Cerebellar nuclear complex (tissue), 1 donor: ENCODE measurements around the gene MMD.
"Not testable (repeated sequence)": the region's sequence is repeated elsewhere in the genome, so short reads cannot be mapped to it uniquely, and the experiment has no call there.

Experiments used
- DNase-seq, 2 experiments: peaks; one replicate each; lab custom pipeline; 2025; lab: John Stamatoyannopoulos, UW

The MMD gene

GRCh38 chr17:55421179-55421934 lies at the start of gene MMD:
MMD (minus strand) TSS chr17:55421835; CDS start chr17:55421695, 140 bp downstream.
- no peak for DNase-seq

DNA sequence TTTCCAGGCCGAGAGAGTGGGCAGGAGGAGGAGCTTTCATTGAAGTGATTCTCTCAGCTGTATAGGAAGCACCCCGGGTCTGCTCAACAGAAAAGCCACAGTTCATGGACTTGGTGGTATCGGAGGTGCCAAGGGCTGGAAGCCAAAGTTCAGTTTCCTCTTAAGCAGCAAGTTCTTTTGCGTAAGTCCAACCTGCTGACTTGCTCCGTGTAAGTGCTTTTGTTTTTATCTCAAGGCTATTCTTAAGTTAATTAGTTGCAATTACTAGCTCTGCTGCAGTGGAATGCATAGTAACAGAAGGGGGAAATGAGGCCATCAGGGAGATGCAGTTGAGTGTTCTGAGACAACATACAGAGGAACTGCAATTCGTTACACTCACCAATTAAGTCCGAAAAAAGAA lies 45.0 kb upstream of the MMD start:
- DNase-seq, result no peak

DNA sequence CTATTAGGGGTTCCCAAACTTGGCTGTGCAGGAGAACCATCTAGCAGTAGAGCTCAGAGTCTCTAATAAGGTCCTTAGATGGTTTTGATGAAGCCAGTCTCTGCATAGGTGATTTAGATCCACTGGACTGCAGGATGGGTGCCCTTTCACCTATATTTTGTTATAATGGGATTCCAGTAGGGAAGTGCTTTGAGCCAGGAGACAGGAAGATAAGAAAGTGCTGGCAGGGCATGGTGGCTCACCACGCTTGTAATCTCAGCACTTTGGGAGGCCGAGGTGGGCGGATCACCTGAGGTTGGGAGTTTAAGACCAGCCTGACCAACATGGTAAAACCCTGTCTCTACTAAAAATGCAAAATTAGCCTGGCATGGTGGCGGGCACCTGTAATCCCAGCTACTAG lies 44.1 kb upstream of the MMD start:
- not testable (repeated sequence) for DNase-seq

DNA sequence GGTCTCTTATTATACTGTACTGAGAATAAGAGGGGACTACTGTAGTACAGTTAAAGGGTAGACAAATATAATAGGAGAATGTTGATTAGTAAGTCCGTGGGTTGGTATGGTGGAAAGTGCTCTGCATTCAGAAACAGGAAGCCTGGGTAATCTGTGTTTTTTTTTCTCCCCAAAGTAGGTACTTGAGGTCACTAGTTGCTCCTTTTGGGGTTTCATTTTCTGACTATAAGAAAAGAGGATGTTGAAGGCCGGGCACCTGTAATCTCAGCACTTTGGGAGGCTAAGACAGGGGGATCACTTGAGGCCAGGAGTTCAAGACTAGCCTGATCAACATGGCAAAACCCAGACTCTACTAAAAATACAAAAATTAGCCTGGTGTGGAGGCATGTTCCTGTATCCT lies 42.0 kb upstream of the MMD start:
- DNase-seq, result no peak

- DNase-seq, result no peak
Measured at GRCh38 chr17:55462711-55463110, 41.1 kb upstream of the MMD start.

GRCh38 chr17:55462234-55462633 lies 40.6 kb upstream of the MMD start:
- DNase-seq, result no peak

- DNase-seq, result no peak
Measured at GRCh38 chr17:55458978-55459377, 37.3 kb upstream of the MMD start.

GRCh38 chr17:55458287-55458900 lies 36.8 kb upstream of the MMD start:
- no peak for DNase-seq

- no peak for DNase-seq
Measured at GRCh38 chr17:55456307-55457240, 34.9 kb upstream of the MMD start.

GRCh38 chr17:55454906-55455474 lies 33.4 kb upstream of the MMD start:
- DNase-seq, result no peak

GRCh38 chr17:55453839-55454557 lies 32.4 kb upstream of the MMD start:
- no peak for DNase-seq

- DNase-seq, result no peak
Measured at GRCh38 chr17:55452139-55452790, 30.6 kb upstream of the MMD start.

- no peak for DNase-seq
Measured at GRCh38 chr17:55451758-55452138, 30.1 kb upstream of the MMD start.

- no peak for DNase-seq
Measured at GRCh38 chr17:55451203-55451641, 29.6 kb upstream of the MMD start.

DNA sequence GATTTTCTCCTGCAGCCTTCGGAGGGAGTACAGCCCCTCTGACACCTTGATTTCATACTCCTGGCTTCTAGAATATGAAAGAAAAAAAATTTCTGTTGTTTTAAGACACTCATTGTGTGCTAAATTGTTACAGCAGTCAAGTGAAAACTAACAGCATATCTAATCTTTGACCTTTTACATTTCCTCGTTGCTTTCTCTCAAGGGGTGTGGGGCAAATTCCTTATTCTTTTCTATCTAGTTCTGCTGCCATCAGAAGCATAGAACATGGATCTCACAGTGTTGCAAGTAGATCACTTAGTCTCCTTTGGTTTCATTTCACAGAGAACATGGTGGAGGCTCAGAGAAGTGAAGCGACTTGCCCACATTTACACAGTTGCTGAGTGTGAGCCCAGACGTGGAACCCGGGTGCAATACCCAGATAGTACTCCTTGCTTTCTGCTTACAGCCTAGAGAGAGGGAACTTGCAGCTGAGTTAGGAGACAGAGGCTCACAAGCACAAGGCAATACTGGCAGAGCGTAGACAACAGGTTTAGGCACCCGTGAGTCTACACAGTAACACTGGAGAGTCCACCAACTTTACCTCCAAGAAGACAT lies 28.7 kb upstream of the MMD start:
- DNase-seq, result no peak

GRCh38 chr17:55448681-55449080 lies 27.0 kb upstream of the MMD start:
- no peak for DNase-seq

- no peak for DNase-seq
Measured at GRCh38 chr17:55446581-55447205, 25.1 kb upstream of the MMD start.

DNA sequence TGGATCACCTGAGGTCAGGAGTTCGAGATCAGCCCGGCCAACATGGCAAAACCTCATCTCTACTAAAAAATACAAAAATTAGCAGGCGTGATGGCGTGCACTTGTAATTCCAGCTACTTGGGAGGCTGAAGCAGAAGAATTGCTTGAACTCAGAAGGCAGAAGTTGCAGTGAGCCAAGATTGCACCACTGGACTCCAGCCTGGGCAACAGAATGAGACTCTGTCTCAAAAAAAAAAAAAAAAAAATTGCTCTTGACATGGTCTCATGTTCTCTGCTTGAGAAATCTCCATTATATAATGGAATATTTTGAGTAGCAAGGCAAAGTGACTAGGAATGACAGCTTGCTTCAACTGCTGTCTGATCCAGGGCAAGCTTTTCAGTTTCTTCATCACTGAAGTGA lies 24.4 kb upstream of the MMD start:
- not testable (repeated sequence) for DNase-seq

- DNase-seq, result no peak
Measured at GRCh38 chr17:55444471-55445441, 23.1 kb upstream of the MMD start.
